GM12878 (cell line): Measurements from ENCODE around the gene ZBED1. TPM values are rescaled to one million over a fixed set of nuclear protein-coding genes. Genes with fewer than 3 reads are reported as not detected.

ENCODE experiments used
- ATF7 ChIP-seq: fragments of 450-650 bp; IDR thresholded peaks from 2 replicates; pipeline ENCODE4 v1.6.1; 2016; ENCODE audit warnings: low read depth, mild to moderate bottlenecking
- CBX5 ChIP-seq: sonication (generic); IDR thresholded peaks from 2 replicates; pipeline ENCODE4 v1.6.1; 2016; ENCODE audit warnings: low read depth, moderate library complexity, mild to moderate bottlenecking, inconsistent platforms
- CREB1 ChIP-seq: IDR thresholded peaks from 2 replicates; pipeline ENCODE4 v1.6.1; 2012; ENCODE audit warnings: low read depth, mild to moderate bottlenecking, inconsistent platforms
- CREM ChIP-seq: IDR thresholded peaks from 2 replicates; pipeline ENCODE4 v1.6.1; 2014; ENCODE audit warnings: antibody characterized with exemption, low read depth
- JUND ChIP-seq: IDR thresholded peaks from 2 replicates; pipeline ENCODE4 v1.6.1; 2012; ENCODE audit warnings: low read depth, mild to moderate bottlenecking, low read length, improper control_type of control experiment, moderate library complexity
- KAT2A ChIP-seq: conservative IDR thresholded peaks from 2 replicates; pipeline ENCODE4 v1.6.1; 2011; ENCODE audit warnings: low read depth, low read length; ENCODE audit not compliant: control insufficient read depth
- PAX5 ChIP-seq: IDR thresholded peaks from 2 replicates; pipeline ENCODE4 v1.6.1; 2011; ENCODE audit warnings: low read depth, low read length, borderline replicate concordance
- POLR2AphosphoS2 ChIP-seq: IDR thresholded peaks from 2 replicates; pipeline ENCODE4 v1.6.1; 2011; ENCODE audit warnings: low read depth, mild to moderate bottlenecking, low read length, improper control_type of control experiment, moderate library complexity
- POU2F2 ChIP-seq: IDR thresholded peaks from 3 replicates; pipeline ENCODE4 v1.6.1; 2011; ENCODE audit warnings: low read depth, mild to moderate bottlenecking, low read length, borderline replicate concordance
- RCOR1 ChIP-seq: conservative IDR thresholded peaks from 2 replicates; pipeline ENCODE4 v1.6.1; 2012; ENCODE audit warnings: low read depth, low read length, improper control_type of control experiment
- RUNX3 ChIP-seq: IDR thresholded peaks from 2 replicates; pipeline ENCODE4 v1.6.1; 2012; ENCODE audit warnings: low read length, inconsistent platforms
- STAT3 ChIP-seq: IDR thresholded peaks from 2 replicates; pipeline ENCODE4 v1.6.1; 2011; ENCODE audit warnings: low read depth, low read length, improper control_type of control experiment
- TCF12 ChIP-seq: IDR thresholded peaks from 2 replicates; pipeline ENCODE4 v1.6.1; 2011; ENCODE audit warnings: low read depth, mild to moderate bottlenecking, low read length
- ZNF384 ChIP-seq: IDR thresholded peaks from 2 replicates; pipeline ENCODE4 v1.6.1; 2012; ENCODE audit warnings: low read depth, mild to moderate bottlenecking, low read length, improper control_type of control experiment, borderline replicate concordance
- polyA plus RNA-seq, 11 experiments: library from polyadenylated mRNA; depleted of rRNA in 4 of 11; unstranded in 6 of 11; stranded (reverse) in 5 of 11; fragments of >200 nt; fragmentation: Nextera tagmentation in 4 of 11; fragmentation: Illumina TruSeq in 1 of 11; extraction: Ambion mirVana in 4 of 11; extraction: Trizol in 1 of 11; gene quantifications; 1 replicate in 1 of 11; 2 replicates in 10 of 11; pipeline versions ENCODE4 v1.2.1 to v1.2.3, GENCODE V29; 2011 to 2016; ENCODE audit warnings: inconsistent platforms in 2 of 11, missing spikeins in 2 of 11, low read depth in 1 of 11
- total RNA-seq, 4 experiments: library from RNA; depleted of rRNA in 3 of 4; stranded (reverse); fragments of >200 nt in 3 of 4; fragmentation: Illumina TruSeq in 1 of 4; extraction: Trizol in 1 of 4; gene quantifications; 2 replicates each; pipeline versions ENCODE4 v1.2.1 to v1.2.3, GENCODE V29; 2013 to 2021
- TF ChIP-seq, protein P1 (sequence below): fragments of 450-650 bp; IDR thresholded peaks from 2 replicates; pipeline ENCODE4 v1.6.1; 2016; ENCODE audit warnings: mild to moderate bottlenecking
- TF ChIP-seq, protein P2 (sequence below): fragments of 450-650 bp; formaldehyde crosslinking; IDR thresholded peaks from 2 replicates; pipeline ENCODE4 v1.4.0; 2022; ENCODE audit warnings: mild to moderate bottlenecking, moderate library complexity
- TF ChIP-seq, protein P3 (sequence below): IDR thresholded peaks from 2 replicates; pipeline ENCODE4 v1.6.1; 2012; ENCODE audit warnings: low read length, inconsistent platforms
- TF ChIP-seq, protein P4 (sequence below): IDR thresholded peaks from 2 replicates; pipeline ENCODE4 v1.6.1; 2012; ENCODE audit warnings: low read depth, low read length, improper control_type of control experiment

Gene ZBED1
- total and polyA plus RNA-seq, 10 of the 15 experiments (the other 5 are each of a cell fraction or from before 2014, with no cell fraction given): 1.9 to 75.5 (median 40.5) TPM

DNA sequence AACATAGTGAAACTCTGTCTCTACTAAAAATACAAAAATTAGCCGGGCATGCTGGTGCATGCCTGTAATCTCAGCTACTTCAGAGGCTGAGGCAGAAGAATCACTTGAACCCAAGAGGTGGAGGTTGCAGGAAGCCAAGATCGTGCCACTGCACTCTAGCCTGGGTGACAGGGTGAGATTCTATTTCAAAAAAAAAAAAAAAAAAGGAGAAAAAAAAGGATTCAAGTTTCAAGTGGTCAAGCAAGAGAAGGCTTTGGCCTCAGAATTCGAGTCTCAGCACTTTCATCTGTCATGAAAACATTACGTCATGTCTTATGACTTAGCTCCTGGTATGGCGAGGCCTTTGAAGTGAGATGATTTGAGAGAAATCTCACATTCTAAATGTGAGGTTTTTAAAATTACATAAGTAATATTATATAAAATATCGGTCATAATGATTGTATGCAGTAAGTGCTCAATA is 21.2 kb upstream of the ZBED1 start (continued):
- TF ChIP-seq, protein P1, sequence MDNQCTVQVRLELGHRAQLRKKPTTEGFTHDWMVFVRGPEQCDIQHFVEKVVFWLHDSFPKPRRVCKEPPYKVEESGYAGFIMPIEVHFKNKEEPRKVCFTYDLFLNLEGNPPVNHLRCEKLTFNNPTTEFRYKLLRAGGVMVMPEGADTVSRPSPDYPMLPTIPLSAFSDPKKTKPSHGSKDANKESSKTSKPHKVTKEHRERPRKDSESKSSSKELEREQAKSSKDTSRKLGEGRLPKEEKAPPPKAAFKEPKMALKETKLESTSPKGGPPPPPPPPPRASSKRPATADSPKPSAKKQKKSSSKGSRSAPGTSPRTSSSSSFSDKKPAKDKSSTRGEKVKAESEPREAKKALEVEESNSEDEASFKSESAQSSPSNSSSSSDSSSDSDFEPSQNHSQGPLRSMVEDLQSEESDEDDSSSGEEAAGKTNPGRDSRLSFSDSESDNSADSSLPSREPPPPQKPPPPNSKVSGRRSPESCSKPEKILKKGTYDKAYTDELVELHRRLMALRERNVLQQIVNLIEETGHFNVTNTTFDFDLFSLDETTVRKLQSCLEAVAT: 0 out of 2 replicates have a peak, but pooled peaks have one; percentile 41
- TF ChIP-seq KAT2A (no peak), RCOR1 (no peak), TCF12 (no peak), POLR2AphosphoS2 (no peak), STAT3 (no peak), CREB1 (peak; percentile 69; the same call in 1 of the 2 replicates), CBX5 (0 out of 2 replicates have a peak, but pooled peaks have one; percentile 21), PAX5 (0 out of 2 replicates have a peak, but pooled peaks have one; percentile 19), POU2F2 (no peak), ATF7 (peak; percentile 99), RUNX3 (peak; percentile 52; the same call in 1 of the 2 replicates), JUND (0 out of 2 replicates have a peak, but pooled peaks have one; percentile 42), ZNF384 (peak; percentile 77), CREM (peak; percentile 63; the same call in 1 of the 2 replicates)
- TF ChIP-seq, protein P2, sequence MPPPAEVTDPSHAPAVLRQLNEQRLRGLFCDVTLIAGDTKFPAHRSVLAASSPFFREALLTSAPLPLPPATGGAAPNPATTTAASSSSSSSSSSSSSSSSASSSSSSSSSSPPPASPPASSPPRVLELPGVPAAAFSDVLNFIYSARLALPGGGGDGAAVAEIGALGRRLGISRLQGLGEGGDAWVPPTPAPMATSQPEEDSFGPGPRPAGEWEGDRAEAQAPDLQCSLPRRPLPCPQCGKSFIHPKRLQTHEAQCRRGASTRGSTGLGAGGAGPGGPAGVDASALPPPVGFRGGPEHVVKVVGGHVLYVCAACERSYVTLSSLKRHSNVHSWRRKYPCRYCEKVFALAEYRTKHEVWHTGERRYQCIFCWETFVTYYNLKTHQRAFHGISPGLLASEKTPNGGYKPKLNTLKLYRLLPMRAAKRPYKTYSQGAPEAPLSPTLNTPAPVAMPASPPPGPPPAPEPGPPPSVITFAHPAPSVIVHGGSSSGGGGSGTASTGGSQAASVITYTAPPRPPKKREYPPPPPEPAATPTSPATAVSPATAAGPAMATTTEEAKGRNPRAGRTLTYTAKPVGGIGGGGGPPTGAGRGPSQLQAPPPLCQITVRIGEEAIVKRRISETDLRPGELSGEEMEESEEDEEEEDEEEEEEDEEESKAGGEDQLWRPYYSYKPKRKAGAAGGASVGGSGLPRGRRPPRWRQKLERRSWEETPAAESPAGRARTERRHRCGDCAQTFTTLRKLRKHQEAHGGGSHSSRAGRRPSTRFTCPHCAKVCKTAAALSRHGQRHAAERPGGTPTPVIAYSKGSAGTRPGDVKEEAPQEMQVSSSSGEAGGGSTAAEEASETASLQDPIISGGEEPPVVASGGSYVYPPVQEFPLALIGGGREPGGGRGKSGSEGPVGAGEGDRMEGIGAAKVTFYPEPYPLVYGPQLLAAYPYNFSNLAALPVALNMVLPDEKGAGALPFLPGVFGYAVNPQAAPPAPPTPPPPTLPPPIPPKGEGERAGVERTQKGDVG (CRISPR knock-in tag): peak; percentile 82
- TF ChIP-seq, protein P3, sequence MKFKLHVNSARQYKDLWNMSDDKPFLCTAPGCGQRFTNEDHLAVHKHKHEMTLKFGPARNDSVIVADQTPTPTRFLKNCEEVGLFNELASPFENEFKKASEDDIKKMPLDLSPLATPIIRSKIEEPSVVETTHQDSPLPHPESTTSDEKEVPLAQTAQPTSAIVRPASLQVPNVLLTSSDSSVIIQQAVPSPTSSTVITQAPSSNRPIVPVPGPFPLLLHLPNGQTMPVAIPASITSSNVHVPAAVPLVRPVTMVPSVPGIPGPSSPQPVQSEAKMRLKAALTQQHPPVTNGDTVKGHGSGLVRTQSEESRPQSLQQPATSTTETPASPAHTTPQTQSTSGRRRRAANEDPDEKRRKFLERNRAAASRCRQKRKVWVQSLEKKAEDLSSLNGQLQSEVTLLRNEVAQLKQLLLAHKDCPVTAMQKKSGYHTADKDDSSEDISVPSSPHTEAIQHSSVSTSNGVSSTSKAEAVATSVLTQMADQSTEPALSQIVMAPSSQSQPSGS: peak; percentile 56
- TF ChIP-seq, protein P4, sequence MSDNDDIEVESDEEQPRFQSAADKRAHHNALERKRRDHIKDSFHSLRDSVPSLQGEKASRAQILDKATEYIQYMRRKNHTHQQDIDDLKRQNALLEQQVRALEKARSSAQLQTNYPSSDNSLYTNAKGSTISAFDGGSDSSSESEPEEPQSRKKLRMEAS: no peak
